ENCODE data around the gene SEMA4B.

Gene SEMA4B

DNA sequence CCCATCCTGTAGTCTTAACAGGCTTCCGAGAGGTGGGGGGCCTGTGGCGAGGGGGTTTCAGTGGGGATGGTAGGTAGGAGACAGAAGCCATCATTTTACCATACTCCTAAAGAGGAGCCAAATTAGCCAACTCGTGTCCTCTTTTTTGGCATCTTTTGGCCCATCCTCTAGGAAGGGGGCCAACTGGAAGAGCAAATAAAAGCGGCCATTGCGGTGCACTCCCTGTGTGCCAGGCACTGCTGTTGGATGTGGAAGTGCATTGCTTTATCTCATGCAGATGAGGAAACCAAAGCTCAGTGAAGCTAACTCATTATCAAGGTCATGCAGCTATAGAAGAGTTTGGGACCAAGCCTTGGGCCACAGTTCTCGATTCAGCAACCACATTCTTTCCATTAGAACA lies 6.1 kb downstream of the SEMA4B start:
- H3K4me1 ChIP-seq (ENCODE audit: low read depth, poor library complexity, severe bottlenecking): peaks cover 16% of the 10 kb centered on the region
- H2AFZ ChIP-seq (ENCODE audit: low read depth): no peak overlapping the region
- TF ChIP-seq, protein P1, sequence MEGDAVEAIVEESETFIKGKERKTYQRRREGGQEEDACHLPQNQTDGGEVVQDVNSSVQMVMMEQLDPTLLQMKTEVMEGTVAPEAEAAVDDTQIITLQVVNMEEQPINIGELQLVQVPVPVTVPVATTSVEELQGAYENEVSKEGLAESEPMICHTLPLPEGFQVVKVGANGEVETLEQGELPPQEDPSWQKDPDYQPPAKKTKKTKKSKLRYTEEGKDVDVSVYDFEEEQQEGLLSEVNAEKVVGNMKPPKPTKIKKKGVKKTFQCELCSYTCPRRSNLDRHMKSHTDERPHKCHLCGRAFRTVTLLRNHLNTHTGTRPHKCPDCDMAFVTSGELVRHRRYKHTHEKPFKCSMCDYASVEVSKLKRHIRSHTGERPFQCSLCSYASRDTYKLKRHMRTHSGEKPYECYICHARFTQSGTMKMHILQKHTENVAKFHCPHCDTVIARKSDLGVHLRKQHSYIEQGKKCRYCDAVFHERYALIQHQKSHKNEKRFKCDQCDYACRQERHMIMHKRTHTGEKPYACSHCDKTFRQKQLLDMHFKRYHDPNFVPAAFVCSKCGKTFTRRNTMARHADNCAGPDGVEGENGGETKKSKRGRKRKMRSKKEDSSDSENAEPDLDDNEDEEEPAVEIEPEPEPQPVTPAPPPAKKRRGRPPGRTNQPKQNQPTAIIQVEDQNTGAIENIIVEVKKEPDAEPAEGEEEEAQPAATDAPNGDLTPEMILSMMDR (conservative IDR thresholded peaks at IDR 0.05; ENCODE audit: low read depth, low read length): no peak
- H3K4me2 ChIP-seq: no peak overlapping the region
- no peak overlapping the region for H3K27ac ChIP-seq
- no peak overlapping the region for H3K9ac ChIP-seq
- no peaks in the 10 kb centered on the region for H3K36me3 ChIP-seq (ENCODE audit: insufficient read depth)
- no peaks in the 10 kb centered on the region for H4K20me1 ChIP-seq (ENCODE audit: insufficient read depth)
- H3K27me3 ChIP-seq (ENCODE audit: insufficient read depth, low read depth): no peaks in the 10 kb centered on the region
- H3K4me3 ChIP-seq (IDR thresholded peaks at IDR 0.05; ENCODE audit: insufficient read depth, low read depth, low read length): no peak overlapping the region
- H3K79me2 ChIP-seq (ENCODE audit: insufficient read depth, low read depth): peaks cover 18% of the 10 kb centered on the region

DNA sequence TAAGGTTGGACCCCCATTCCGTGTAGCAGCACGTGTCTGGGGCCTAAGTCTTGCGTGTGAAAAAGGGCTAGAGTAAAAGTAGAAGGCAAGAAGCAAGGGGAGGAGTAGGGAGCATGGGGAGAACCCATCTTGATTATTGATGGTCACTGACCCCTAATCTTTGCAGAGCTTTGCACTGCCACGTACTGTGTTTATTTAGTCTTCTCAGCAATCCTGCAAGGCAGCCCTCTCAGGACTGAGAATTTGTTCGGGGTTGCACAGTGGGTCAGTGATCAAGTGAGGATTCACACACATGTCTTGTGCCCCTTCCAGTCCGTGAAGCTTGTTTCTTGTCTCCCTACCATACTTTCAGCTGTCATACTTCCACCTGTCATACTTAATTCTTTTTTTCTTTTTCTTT lies 7.2 kb downstream of the SEMA4B start:
- Histone ChIP-seq H3K79me2 (ENCODE audit: insufficient read depth, low read depth) (peaks cover 10% of the 10 kb centered on the region; the same call in 1 of the 2 replicates), H3K27ac (no peak overlapping the region), H3K9ac (no peak overlapping the region), H3K4me1 (ENCODE audit: low read depth, poor library complexity, severe bottlenecking) (peaks cover 9% of the 10 kb centered on the region), H3K36me3 (ENCODE audit: insufficient read depth) (no peaks in the 10 kb centered on the region), H2AFZ (ENCODE audit: low read depth) (no peak overlapping the region), H4K20me1 (ENCODE audit: insufficient read depth) (no peaks in the 10 kb centered on the region), H3K4me2 (no peak overlapping the region), H3K4me3 (IDR thresholded peaks at IDR 0.05; ENCODE audit: insufficient read depth, low read depth, low read length) (no peak overlapping the region), H3K27me3 (ENCODE audit: insufficient read depth, low read depth) (no peaks in the 10 kb centered on the region)
- TF ChIP-seq, protein P1 (conservative IDR thresholded peaks at IDR 0.05; ENCODE audit: low read depth, low read length): no peak

DNA sequence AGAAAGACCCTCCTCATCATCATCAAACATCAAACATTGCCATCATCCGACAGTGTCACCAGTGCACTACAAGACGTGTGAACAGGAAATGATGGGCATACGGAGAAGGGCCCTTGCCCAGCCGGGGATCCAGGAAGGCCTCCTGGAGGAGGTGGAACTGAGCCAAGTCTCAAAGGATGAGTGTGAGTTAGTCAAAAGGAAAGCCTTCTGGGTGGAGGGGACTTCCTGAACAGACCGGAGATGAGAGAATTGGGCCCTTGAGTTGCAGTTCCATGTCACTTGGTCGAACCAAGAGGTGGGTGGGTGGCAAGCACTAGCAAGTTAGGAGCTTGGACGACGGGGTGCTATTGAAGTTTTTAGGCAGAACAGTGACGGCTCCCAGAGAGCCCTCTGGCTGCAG lies 8.5 kb downstream of the SEMA4B start:
- Histone ChIP-seq H3K9ac (no peak overlapping the region), H2AFZ (ENCODE audit: low read depth) (no peak overlapping the region), H3K4me2 (no peak overlapping the region), H3K27me3 (ENCODE audit: insufficient read depth, low read depth) (no peaks in the 10 kb centered on the region), H3K36me3 (ENCODE audit: insufficient read depth) (no peaks in the 10 kb centered on the region), H3K79me2 (ENCODE audit: insufficient read depth, low read depth) (no peaks in the 10 kb centered on the region), H3K4me1 (ENCODE audit: low read depth, poor library complexity, severe bottlenecking) (peaks cover 9% of the 10 kb centered on the region), H3K27ac (no peak overlapping the region), H4K20me1 (ENCODE audit: insufficient read depth) (no peaks in the 10 kb centered on the region), H3K4me3 (IDR thresholded peaks at IDR 0.05; ENCODE audit: insufficient read depth, low read depth, low read length) (no peak overlapping the region)
- TF ChIP-seq, protein P1 (conservative IDR thresholded peaks at IDR 0.05; ENCODE audit: low read depth, low read length): no peak

DNA sequence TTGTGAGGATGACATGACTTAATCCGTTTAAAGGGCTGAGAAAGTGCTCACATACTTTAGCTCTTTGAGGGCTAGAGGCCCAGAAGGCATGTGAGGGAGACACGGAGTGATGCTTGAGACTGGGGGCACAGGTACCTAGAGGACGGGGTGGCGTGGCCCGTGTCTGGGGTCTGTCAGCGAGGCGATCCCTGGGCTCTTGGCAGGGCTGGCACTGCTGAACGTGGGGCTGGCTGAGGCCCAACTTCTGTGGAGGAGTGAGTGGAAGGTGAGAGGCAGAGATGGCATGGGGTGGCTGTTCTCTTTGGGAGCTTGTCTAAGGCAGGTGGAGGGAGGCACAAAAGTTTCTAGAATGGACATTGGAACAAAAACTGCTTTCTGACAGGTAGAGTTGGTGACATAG lies 9.5 kb downstream of the SEMA4B start:
- H3K27ac ChIP-seq: no peak overlapping the region
- H4K20me1 ChIP-seq (ENCODE audit: insufficient read depth): no peaks in the 10 kb centered on the region
- H3K4me2 ChIP-seq: no peak overlapping the region
- H3K4me1 ChIP-seq (ENCODE audit: low read depth, poor library complexity, severe bottlenecking): peaks cover 9% of the 10 kb centered on the region
- TF ChIP-seq, protein P1 (conservative IDR thresholded peaks at IDR 0.05; ENCODE audit: low read depth, low read length): no peak
- H3K79me2 ChIP-seq (ENCODE audit: insufficient read depth, low read depth): no peaks in the 10 kb centered on the region
- H2AFZ ChIP-seq (ENCODE audit: low read depth): no peak overlapping the region
- no peaks in the 10 kb centered on the region for H3K36me3 ChIP-seq (ENCODE audit: insufficient read depth)
- no peak overlapping the region for H3K9ac ChIP-seq
- no peak overlapping the region for H3K4me3 ChIP-seq (IDR thresholded peaks at IDR 0.05; ENCODE audit: insufficient read depth, low read depth, low read length)
- no peaks in the 10 kb centered on the region for H3K27me3 ChIP-seq (ENCODE audit: insufficient read depth, low read depth)

Measured in KMS-11 (cell line).